HEK293T (cell line): Measurements from ENCODE around the gene TMEM156.

Experiments used
- CTCF ChIA-PET: fragments of 350-600 bp; formaldehyde crosslinking; extraction: SDS; loops from one replicate; lab custom pipeline; 2021; ENCODE audit warnings: antibody characterized with exemption, inconsistent platforms; lab: Yijun Ruan, JAX
- POLR2A ChIA-PET: fragments of 350-600 bp; formaldehyde crosslinking; extraction: SDS; loops from one replicate; lab custom pipeline; 2020; ENCODE audit warnings: antibody characterized with exemption, inconsistent platforms; lab: Yijun Ruan, JAX
- DNase-seq: peaks from one replicate; pipeline ENCODE4 v3.0.0; 2012; ENCODE audit warnings: mixed read lengths; ENCODE audit errors: extremely low spot score
- ARNT ChIP-seq: fragments of 450-650 bp; IDR thresholded peaks from 2 replicates; pipeline ENCODE4 v1.6.1; 2017; ENCODE audit warnings: mild to moderate bottlenecking
- BHLHE40 ChIP-seq: fragments of 450-650 bp; IDR thresholded peaks from 2 replicates; pipeline ENCODE4 v1.6.1; 2016; ENCODE audit warnings: mild to moderate bottlenecking, moderate library complexity, borderline replicate concordance
- CTBP1 ChIP-seq: fragments of 450-650 bp; IDR thresholded peaks from 2 replicates; pipeline ENCODE4 v1.6.1; 2016; ENCODE audit warnings: borderline replicate concordance
- ELF4 ChIP-seq: fragments of 450-650 bp; IDR thresholded peaks from 2 replicates; pipeline ENCODE4 v1.6.1; 2017; ENCODE audit warnings: antibody characterized with exemption
- FOXA1 ChIP-seq: fragments of 450-650 bp; IDR thresholded peaks from 2 replicates; pipeline ENCODE4 v1.6.1; 2016; ENCODE audit warnings: mild to moderate bottlenecking
- FOXK2 ChIP-seq: fragments of 450-650 bp; IDR thresholded peaks from 2 replicates; pipeline ENCODE4 v1.6.1; 2016; ENCODE audit warnings: mild to moderate bottlenecking
- FOXM1 ChIP-seq: fragments of 450-650 bp; IDR thresholded peaks from 2 replicates; pipeline ENCODE4 v1.6.1; 2017; ENCODE audit warnings: mild to moderate bottlenecking, borderline replicate concordance
- HDGF ChIP-seq: fragments of 450-650 bp; IDR thresholded peaks from 2 replicates; pipeline ENCODE4 v1.6.1; 2017; ENCODE audit warnings: antibody characterized with exemption, borderline replicate concordance
- L3MBTL2 ChIP-seq: fragments of 450-650 bp; conservative IDR thresholded peaks from 2 replicates; pipeline ENCODE4 v1.6.1; 2016; ENCODE audit warnings: mild to moderate bottlenecking
- LEF1 ChIP-seq: fragments of 450-650 bp; IDR thresholded peaks from 2 replicates; pipeline ENCODE4 v1.6.1; 2017; ENCODE audit warnings: mild to moderate bottlenecking, borderline replicate concordance
- NFRKB ChIP-seq: fragments of 450-650 bp; IDR thresholded peaks from 2 replicates; pipeline ENCODE4 v1.6.1; 2016; ENCODE audit warnings: mild to moderate bottlenecking, moderate library complexity
- SP1 ChIP-seq: fragments of 450-650 bp; IDR thresholded peaks from 2 replicates; pipeline ENCODE4 v1.6.1; 2017
- SUZ12 ChIP-seq: fragments of 450-650 bp; IDR thresholded peaks from 2 replicates; pipeline ENCODE4 v1.6.1; 2016; ENCODE audit warnings: mild to moderate bottlenecking
- TARDBP ChIP-seq: fragments of 450-650 bp; IDR thresholded peaks from 2 replicates; pipeline ENCODE4 v1.6.1; 2016
- ZNF384 ChIP-seq: fragments of 450-650 bp; IDR thresholded peaks from 2 replicates; pipeline ENCODE4 v1.6.1; 2016
- TF ChIP-seq, protein P1 (sequence below): fragments of 450-650 bp; IDR thresholded peaks from 2 replicates; pipeline ENCODE4 v1.6.1; 2016

TMEM156 gene

DNA sequence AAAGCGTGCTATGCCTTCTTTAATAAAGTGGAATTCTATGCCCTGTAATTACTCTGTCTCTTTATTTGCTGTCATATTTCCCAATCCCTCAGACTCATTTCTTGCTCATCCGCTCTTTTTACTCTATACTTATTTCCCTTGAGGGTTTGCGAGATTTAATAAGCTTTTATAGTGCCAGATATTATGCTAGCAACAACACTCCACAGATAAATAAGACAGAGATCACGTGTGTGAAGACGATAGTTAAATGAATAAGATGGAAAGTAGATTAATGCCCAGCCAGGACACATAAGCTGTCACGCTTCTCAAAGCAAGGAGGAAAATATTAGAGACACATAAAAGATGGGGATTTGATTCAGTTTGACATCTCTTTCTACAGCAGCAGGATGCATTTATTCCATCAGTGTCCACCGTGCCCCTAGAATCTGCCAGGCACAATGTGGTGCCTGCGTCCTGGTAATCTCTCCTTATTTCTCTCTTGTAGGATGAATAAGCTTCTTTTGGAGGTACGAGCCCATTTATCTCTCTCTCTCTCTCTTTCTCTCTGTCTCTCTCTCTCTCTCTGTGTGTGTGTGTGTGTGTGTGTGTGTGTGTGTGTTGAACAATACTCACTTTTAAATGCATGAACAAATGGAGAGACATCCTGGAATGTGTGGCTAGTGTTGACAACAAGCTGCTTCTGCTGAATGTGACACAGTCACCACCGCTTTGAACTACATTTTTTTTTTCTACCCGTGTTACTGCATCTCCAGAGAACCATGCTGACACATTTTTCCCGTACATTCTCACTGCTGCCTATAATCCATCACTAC, 48.2 kb downstream of the TMEM156 start:
- DNase-seq, result no peak
- CTCF ChIA-PET, result interaction anchor here (0.9 to 1.2 kb wide), 3 partner anchors 114 to 198 kb away, joined by 3 to 5 read pairs (median 3); no protein-coding TSS in a partner anchor
- POLR2A ChIA-PET, result no interaction called here
- TF ChIP-seq SP1, result no peak
- TF ChIP-seq FOXM1, result no peak
- no peak for TF ChIP-seq ELF4
- no peak for TF ChIP-seq ARNT
- TF ChIP-seq CTBP1, result no peak
- no peak for TF ChIP-seq LEF1
- TF ChIP-seq FOXK2, result no peak
- TF ChIP-seq FOXA1, result no peak
- no peak for TF ChIP-seq NFRKB
- TF ChIP-seq L3MBTL2, result no peak
- TF ChIP-seq, protein P1, sequence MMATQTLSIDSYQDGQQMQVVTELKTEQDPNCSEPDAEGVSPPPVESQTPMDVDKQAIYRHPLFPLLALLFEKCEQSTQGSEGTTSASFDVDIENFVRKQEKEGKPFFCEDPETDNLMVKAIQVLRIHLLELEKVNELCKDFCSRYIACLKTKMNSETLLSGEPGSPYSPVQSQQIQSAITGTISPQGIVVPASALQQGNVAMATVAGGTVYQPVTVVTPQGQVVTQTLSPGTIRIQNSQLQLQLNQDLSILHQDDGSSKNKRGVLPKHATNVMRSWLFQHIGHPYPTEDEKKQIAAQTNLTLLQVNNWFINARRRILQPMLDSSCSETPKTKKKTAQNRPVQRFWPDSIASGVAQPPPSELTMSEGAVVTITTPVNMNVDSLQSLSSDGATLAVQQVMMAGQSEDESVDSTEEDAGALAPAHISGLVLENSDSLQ, result no peak

DNA sequence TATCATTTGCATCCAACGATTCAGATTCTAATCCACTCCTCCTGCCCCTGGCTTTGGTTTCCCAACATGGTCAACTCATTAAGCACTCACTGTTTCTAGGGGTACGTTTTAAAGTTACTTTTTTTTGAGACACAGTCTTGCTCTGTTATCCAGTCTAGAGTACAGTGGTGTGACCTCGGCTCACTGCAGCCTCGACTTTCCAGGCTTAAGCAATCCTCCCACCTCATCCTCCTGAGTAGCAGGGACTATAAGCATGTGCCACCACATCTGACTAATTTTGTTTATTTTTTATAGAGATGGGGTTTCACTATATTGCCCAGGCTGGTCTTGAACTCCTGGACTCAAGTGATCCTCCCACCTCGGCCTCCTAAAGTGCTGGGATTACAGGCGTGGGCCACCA, 48.9 kb downstream of the TMEM156 start:
- CTCF ChIA-PET, result interaction anchor here (1.2 kb wide), 1 partner anchor 198 kb away, joined by 5 read pairs; no protein-coding TSS in a partner anchor
- POLR2A ChIA-PET, result no interaction called here
- TF ChIP-seq L3MBTL2 (no peak), BHLHE40 (no peak), ELF4 (no peak), FOXA1 (no peak), SUZ12 (no peak), FOXM1 (no peak), TARDBP (no peak)
- TF ChIP-seq, protein P1, result no peak
- no peak for DNase-seq

DNA sequence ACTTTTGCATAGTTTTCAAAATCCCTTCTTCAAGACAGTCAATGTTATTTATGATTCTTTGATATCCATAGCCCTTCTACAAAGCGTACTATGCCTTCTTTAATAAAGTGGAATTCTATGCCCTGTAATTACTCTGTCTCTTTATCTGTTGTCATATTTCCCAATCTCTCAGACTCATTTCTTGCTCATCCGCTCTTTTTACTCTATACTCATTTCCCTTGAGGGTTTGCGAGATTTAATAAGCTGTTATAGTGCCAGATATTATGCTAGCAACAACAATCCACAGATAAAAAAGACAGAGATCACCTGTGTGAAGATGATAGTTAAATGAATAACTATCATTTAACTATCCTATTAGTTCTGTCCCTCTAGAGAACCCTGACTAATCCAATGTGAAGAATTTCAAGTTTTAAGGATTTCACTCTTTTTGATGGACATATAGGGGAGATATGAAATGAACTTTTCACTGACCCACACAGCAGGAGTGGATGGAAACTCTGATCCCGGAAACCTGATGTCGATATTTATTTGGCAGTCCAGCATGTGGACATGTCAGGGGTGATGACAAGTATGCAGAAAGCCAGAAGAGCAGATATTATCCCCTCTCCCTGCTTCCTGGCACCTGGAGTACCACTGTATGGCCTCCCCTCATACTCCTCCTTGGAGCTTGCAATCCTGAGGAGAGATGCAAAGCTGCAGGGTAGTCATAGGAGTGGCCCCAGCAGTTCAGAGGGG, 49.7 kb downstream of the TMEM156 start:
- ChIA-PET CTCF (no interaction called here), POLR2A (no interaction called here)
- no peak for DNase-seq

DNA sequence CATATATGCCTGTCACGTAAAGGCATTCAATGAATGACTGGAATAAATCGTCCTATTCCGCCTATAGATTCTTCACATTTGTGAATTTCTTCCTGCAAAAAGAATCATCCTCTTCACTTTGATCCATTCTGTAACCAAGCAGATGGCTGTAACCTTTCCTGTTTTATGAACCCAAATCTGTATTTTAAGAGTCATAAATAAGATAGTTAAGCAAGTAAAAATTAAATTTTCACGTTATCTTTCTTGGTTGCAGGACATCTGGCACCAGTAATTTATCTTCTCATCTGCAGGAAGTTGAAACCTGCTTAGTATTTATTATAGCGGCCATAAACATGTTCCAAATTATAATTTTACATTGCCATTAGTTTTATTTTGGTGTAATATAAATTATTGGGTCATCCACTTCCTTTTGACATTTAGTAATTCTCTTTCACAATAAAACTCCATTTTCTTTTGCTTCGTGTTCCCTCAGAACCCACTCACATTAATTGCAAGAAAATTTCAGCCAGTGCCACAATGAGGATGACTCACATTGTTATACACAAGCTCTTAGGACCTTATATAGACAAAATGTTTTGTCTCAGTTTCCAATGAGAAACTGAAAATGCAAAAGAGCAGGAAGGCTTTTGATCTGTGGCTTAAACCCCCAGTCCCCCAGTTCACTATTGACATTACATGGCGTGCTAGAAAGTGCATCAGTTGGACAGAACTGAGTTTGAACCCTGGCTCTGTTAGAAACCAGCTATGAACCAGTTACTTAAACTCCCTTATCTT, 51.1 kb downstream of the TMEM156 start:
- CTCF ChIA-PET, result interaction anchor here (0.7 kb wide), 1 partner anchor 121 kb away, joined by 3 read pairs; no protein-coding TSS in a partner anchor
- no peak for TF ChIP-seq TARDBP
- TF ChIP-seq LEF1, result no peak
- no peak for TF ChIP-seq ZNF384
- no peak for TF ChIP-seq SUZ12
- no peak for TF ChIP-seq L3MBTL2
- DNase-seq, result no peak
- POLR2A ChIA-PET, result no interaction called here

More for the DNA sequence above, 49.7 kb downstream of the TMEM156 start:
- TF ChIP-seq TARDBP (no peak), ZNF384 (no peak), NFRKB (no peak), LEF1 (no peak), SP1 (no peak), ARNT (no peak), SUZ12 (no peak), BHLHE40 (no peak), FOXK2 (no peak), ELF4 (no peak), L3MBTL2 (no peak), HDGF (no peak)
- TF ChIP-seq, protein P1, result no peak

DNA sequence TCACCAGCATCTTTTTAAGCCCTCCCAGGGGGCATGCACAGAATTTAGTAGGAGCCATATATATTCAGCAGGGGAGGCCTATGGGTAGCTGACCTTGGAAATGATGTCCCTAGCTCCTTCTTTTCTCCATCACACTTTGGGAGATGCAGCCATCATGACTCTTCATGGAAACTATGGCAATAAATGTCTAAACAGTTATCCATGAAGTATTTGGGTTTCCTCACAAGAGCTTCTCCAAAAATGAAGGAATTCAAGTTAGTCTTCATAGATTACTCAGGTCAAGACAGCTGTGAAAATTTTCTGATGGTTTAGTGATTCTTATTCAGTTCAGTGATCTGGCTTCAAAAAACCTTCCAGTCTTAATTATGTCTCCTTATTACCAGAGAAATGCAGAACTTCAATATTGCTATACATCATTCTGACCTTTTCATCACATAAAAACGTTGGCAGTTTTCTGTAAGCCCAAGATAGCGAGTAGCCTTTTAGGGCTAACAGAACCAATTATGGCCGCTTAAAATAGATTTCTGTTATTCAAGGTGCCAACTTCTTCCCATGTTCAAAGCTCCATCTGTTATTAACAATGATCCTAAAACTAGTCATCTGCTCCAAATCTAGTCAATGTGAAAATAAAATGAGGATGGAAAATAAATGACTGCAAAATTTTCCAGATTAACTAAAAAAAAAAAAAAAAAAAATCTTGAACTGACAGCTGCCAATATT, 52.5 kb downstream of the TMEM156 start:
- TF ChIP-seq ARNT, result no peak
- POLR2A ChIA-PET, result no interaction called here
- DNase-seq, result no peak
- CTCF ChIA-PET, result interaction anchor here (0.7 kb wide), 1 partner anchor 14 kb away, joined by 3 read pairs; no protein-coding TSS in a partner anchor
